GM21786 (cell line): Measurements from ENCODE around the gene C20orf144.

Source experiments
- ATAC-seq: cut with Tn5 transposase; IDR thresholded peaks from one replicate; pipeline ENCODE4 v1.9.1; 2021; ENCODE audit not compliant: unreplicated experiment

C20orf144 gene

GRCh38 chr20:33664085-33664761 is 2.1 kb downstream of the C20orf144 start:
- no peak for ATAC-seq

- ATAC-seq: no peak
Observed at GRCh38 chr20:33664762-33665144, 2.6 kb downstream of the C20orf144 start.

- ATAC-seq: peak; percentile 60
Observed at GRCh38 chr20:33666293-33667244, 4.4 kb downstream of the C20orf144 start, which contains the start of gene ACTL10. Gene ACTL10 (plus strand): TSS chr20:33666943. CDS start chr20:33667498, 555 bp downstream.

- ATAC-seq: peak; percentile 1
Observed at GRCh38 chr20:33667245-33667675, 5.1 kb downstream of the C20orf144 start.

- no peak for ATAC-seq
Observed at GRCh38 chr20:33667676-33668465, 5.7 kb downstream of the C20orf144 start.

GRCh38 chr20:33668466-33669155 is 6.5 kb downstream of the C20orf144 start:
- no peak for ATAC-seq

GRCh38 chr20:33669224-33669623 is 7.1 kb downstream of the C20orf144 start:
- ATAC-seq: no peak

- no peak for ATAC-seq
Observed at GRCh38 chr20:33669873-33670640, 7.9 kb downstream of the C20orf144 start.

- ATAC-seq: no peak
Observed at GRCh38 chr20:33670715-33671499, 8.8 kb downstream of the C20orf144 start.

- ATAC-seq: no peak
Observed at GRCh38 chr20:33671573-33672288, 9.6 kb downstream of the C20orf144 start.

- no peak for ATAC-seq
Observed at GRCh38 chr20:33672426-33673113, 10.4 kb downstream of the C20orf144 start.

GRCh38 chr20:33673114-33673409 is 10.9 kb downstream of the C20orf144 start:
- ATAC-seq: no peak

GRCh38 chr20:33673410-33674293 is 11.5 kb downstream of the C20orf144 start:
- peak; percentile 32 for ATAC-seq

GRCh38 chr20:33674294-33675135 is 12.4 kb downstream of the C20orf144 start, which contains the start of gene NECAB3:
Gene NECAB3 (minus strand): TSS chr20:33674428. CDS start chr20:33674352, 76 bp downstream.
- ATAC-seq: peak; percentile 48

- no peak for ATAC-seq
Observed at GRCh38 chr20:33675136-33675959, 13.2 kb downstream of the C20orf144 start.
